Head of caudate nucleus (tissue), 42 donors: ENCODE data around the gene SARDH.
A peak's percentile ranks its signal among the peaks of the same experiment; 100 is the strongest.

ENCODE experiments used
- DNase-seq, 42 donors: peaks; one replicate each; pipeline versions ENCODE4 v3.0.0 to v3.0.0-alpha.2; 2020 to 2021; ENCODE audit warnings: mixed read lengths in 7 of 42
- intact Hi-C: fragments of 100-400 bp; cut with DNase I; formaldehyde crosslinking; loops from one replicate; pipeline ENCODE4 v1.15.0; 2022

Gene SARDH

GRCh38 chr9:133738640-133739225 is 581 bp upstream of the SARDH start:
- DNase-seq, result peak in 6 of 42 donors; percentile 4 to 34 (median 10)
- intact Hi-C loops, result no loop called here

DNA sequence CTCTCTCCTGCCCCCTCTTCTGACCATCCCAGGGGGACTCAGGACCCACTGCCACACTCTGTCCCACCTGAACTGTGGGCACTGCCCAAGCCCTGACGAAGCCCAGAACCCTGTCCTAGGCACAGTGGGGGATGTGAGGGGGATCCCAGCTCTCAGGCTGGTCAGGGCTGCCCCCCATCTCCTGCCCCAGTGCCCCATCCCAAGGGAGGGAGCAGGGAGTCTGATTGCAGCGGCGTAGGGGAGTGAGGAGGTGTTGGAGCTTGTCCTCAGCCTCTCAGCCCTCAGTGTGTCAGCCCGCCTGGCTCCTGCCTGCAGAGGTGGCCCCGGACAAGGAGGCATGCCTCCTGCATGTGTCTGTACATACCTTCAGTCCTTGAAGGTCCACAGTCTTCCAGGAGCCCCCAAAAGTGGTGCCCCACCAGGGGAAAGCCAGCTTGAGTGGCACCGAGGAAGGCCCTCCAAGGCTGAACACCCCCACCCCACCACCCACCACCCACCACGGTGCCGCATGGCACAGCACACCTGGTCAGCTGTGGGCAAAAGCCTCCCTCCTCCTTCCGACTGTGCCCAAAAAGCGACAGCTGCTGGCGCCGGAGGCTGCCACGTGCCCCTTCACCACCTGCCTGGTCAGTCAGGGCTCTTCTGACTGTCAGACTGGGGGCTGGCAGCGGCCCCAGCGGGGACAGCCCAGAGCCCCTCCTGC is 930 bp downstream of the SARDH start:
- intact Hi-C loops, result no loop called here
- peak in 6 of 42 donors; percentile 3 to 43 (median 10) for DNase-seq

- intact Hi-C loops, result no loop called here
These were observed 2.2 kb downstream of the SARDH start for GRCh38 chr9:133735931-133736330.

GRCh38 chr9:133735415-133735775 is 2.8 kb downstream of the SARDH start:
- peak in 4 of 42 donors; percentile 4 to 13 (median 8) for DNase-seq
- intact Hi-C loops, result no loop called here

More at GRCh38 chr9:133735931-133736330, 2.2 kb downstream of the SARDH start:
- DNase-seq, result peak in 4 of 42 donors; percentile 0 to 5 (median 2)

DNA sequence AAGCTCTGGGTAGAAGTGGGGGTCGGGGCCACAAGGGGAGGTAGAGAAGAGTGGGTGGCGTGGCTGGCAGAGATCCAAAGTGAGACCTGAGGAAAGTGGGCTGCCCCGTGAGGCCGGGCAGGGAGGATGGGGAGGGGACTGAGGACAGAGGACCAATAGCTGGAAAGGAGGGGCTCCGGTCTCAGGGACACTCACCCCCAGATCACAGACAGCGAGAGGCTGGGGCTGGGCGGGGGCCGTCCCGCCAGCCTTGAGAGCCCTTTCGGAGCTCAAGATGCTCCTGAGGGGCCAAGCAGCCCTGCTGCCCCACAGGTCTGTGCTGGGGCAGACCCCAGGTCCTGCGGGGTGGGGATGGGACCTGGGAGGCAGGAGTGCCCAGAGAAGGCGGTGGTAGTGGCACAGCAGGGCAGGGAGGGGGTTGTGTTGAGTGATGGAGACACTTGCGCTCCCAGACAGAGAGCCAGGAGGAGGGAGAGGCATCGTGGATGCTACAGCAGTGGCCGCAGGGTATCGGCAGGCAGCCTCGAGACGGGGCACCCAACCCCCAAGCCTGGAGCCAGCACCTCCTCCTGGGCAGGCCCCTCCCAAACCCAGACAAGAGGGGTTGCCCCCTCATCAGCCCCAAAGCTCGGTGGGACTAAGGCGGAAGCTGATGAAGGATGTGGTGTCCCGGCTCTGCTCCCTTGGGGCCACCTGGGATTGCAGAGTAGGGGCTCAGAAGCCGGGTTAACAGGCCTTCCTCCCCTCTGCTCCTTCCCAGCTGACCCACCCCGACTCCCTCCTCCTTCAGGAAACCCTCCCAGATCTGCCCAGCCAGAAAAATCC is 3.4 kb downstream of the SARDH start:
- DNase-seq, result peak in 8 of 42 donors; percentile 2 to 39 (median 8)
- intact Hi-C loops, result no loop called here

- DNase-seq, result peak in 7 of 42 donors; percentile 4 to 34 (median 8)
- intact Hi-C loops, result no loop called here
These were observed 4.2 kb downstream of the SARDH start for GRCh38 chr9:133733796-133734533.

GRCh38 chr9:133733421-133733795 is 4.7 kb downstream of the SARDH start:
- intact Hi-C loops, result no loop called here
- DNase-seq, result peak in 1 of 42 donors; percentile 2

DNA sequence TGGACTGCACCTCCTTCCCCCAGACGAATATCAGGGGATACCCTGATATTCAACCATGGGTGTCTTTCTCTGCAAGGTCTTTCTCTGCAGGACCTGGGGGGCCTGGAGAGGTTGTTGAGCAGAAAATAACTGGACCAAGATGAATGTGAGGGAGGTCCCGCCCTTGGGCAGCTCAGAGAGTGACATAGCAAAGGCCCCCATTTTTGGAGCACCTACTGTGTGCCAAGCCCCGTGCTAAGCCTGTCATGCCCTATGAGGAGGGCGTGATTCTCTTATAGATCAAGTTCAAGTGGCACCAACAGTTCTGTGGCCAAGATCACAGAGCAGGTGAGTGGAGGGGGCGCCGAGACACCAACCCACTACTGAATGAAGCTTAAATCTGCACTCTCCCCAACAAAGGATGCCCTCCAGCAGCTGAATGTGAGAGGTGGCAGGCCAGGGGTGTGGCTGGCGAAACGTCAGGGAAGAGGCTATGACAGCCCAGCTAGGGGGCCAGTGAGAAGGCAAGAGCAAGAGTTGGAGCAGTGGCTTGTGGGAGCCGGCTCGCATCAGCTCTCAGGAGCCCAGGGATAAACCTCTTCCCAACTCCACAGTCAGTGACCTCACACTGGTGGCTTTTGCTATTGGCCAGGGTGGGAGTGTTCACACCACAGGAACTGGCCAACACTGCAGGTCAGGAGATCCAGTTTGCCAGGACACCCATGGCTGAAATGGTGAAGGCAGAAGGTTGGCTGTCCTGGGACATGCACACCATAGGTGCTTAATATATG is 5.3 kb downstream of the SARDH start:
- intact Hi-C loops, result no loop called here
- peak in 6 of 42 donors; percentile 2 to 40 (median 4) for DNase-seq

DNA sequence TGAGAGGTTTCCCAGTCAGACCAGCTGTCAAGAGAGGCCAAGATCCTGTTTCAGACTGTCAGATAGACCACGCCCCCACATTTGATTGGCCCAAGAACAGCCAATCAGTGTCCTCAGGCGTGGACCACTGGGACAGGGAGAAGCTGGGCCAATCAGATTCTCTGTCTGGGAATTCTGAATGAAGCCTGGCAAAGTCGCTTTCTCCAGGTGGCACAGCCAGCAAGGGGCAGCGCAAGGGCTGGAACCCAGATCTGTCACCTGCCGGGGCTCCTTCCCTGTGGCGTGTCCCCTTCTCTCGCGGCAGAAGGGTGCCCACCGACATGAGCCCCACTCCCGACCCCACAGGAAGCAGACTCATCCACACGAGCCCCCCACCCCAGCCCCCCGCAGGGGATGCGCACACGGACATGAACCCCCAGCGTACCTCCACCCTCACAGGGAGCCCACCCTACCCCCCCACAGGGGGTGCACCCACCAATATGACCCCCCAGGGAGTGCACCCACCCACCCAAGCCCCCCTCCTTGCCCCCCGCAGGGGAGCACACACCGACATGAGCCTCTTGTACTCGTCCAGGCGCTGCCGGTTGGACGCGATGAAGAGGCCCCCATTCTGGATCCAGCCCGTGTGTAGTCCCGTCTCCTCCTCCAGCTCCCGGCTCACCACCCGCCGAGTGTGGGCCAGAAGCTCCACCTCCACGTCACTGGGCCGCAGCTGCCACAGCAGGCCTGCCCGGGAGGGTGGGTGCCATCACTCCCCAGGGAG is 6.1 kb downstream of the SARDH start:
- peak in 16 of 42 donors; percentile 21 to 62 (median 50) for DNase-seq
- intact Hi-C loops, result no loop called here

DNA sequence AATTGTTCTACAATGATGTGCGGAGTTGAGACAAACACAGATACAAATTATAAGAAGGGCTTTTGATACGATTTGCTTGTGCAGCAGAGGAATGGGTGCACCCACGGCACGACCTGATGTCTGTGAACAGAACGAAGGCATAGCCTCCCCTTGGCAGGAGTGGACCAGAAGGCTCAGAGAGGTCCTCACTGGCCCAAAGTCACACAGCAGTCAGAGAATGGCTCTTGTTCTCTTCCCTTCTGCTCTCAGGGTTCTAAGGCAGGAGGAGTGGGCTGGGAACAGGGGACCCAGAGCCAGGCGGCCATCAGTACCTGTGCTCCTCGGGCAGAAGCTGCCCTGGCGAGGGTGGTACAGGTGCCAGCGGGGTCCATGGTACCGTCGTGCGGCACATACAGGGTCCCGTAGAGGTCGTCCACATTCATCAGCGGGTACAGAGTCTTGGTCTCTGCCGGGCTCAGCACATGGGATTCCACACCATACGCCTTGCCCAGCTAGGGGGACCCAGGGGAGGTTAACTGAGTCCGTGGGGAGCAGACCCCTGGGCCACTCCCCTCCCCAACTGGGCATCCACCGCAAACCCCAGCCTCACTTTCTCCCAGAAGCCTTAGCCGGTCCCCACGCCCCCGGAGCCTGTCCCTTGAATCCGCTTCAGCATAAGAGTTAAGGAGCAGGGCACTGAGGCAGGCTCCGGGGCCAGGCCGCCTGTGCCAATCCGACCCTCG is 7.0 kb downstream of the SARDH start:
- DNase-seq, result peak in 7 of 42 donors; percentile 3 to 35 (median 10)

GRCh38 chr9:133729617-133730281 is 8.4 kb downstream of the SARDH start:
- DNase-seq, result peak in 7 of 42 donors; percentile 5 to 40 (median 13)
- intact Hi-C loops, result no loop called here

More for the DNA sequence above, 7.0 kb downstream of the SARDH start:
- intact Hi-C loops, result no loop called here

DNA sequence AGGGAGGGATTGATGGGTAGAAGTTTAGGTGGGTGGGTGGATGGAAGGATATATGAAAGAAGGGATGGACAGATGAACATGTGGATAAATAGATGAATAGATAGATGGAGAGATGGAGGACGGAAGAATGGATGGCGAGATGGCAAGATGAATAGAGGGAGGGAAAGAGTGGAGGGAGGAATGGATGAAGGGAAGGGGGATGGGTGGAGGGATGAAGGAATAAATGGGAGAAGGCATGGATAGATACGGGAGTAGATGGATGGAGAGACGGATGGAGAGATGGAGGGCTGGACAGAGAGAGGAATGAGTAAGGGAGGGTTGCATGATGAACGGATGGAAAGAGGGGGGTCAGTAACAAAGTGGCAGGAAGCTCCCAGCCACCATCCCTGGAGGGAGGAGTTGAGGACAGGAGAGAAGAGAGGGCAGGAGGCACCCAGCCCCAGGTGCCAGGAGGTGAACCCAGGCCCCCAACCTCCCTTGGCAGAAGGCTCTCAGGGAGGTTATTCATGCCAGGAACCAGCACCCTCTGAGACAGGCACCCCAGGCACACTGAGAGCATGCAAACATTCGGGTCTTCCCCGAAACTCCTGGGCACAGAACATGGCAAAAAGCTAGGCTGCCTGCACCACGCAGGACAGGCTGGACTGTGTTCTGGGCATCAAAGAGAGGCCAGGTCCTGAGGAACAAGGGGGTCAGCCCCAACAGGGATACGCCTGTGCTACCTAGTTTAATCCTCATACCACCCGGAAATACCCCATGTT is 9.1 kb downstream of the SARDH start:
- intact Hi-C loops, result no loop called here
- peak in 7 of 42 donors; percentile 3 to 38 (median 10) for DNase-seq

- peak in 13 of 42 donors; percentile 2 to 33 (median 12) for DNase-seq
- intact Hi-C loops, result no loop called here
These were observed 10.2 kb downstream of the SARDH start for GRCh38 chr9:133727876-133728441.

- DNase-seq, result peak in 12 of 42 donors; percentile 1 to 34 (median 8)
These were observed 10.8 kb downstream of the SARDH start for GRCh38 chr9:133727277-133727875.

More at GRCh38 chr9:133727277-133727875, 10.8 kb downstream of the SARDH start:
- intact Hi-C loops, result no loop called here
